ENCODE data around the gene KRT74.

KRT74 gene

DNA sequence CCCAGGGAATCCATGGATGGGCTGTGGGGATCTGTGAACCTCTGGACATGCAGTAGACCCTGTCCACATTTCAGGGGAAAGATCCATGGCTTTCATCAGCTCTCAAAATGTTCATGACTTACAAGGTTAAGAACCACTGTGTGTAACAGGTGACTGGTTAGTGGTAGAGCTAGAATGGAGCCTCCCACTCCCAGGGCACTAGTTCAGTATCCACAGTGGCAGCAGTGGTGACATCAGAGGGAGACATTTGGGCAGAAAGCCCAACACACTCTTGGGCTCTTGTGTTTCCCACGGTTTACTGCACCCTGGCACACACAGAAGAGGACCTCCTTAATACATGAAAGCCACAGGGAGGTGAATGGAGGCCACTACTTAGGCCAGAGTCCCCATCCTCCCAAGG lies 9.1 kb downstream of the KRT74 start:
- H3K4me3 Mint-ChIP-seq, result no peak overlapping the region
- no peaks in the 10 kb centered on the region for H3K9me3 Mint-ChIP-seq
- no peaks in the 10 kb centered on the region for H3K4me1 Mint-ChIP-seq
- H3K27ac Mint-ChIP-seq, result no peak overlapping the region
- DNase-seq (no peak), ATAC-seq (no peak)
- H3K27me3 Mint-ChIP-seq, result peaks cover 40% of the 10 kb centered on the region

DNA sequence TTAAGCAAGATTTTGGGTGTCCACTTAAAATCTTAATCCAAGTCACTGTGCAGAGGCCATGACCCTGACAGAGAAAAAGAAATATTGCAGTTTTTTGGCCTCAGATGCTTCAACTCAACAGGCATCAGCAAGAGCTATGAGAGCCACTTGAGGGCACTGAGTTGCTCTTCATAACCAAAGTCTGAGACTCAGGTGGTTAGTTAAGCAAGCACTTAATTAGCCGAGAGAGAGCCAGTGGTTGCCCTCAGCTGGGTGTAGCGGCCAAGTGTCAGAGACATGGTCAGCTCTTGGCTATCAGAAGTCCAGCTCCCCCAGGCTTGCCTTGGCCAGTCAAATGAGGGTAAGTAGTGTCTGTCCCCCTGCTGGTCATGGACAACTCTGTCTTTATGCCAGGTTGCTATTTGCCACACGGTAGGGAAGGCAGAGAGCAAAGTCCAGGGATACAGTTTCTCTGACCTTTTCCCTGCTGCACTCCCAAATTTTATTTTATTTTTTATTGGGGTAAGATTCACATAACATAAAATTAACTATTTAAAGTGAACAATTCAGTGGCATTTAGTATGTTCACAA lies 11.7 kb downstream of the KRT74 start:
- Mint-ChIP-seq H3K4me3 (no peak overlapping the region), H3K4me1 (no peaks in the 10 kb centered on the region), H3K9me3 (no peaks in the 10 kb centered on the region), H3K27me3 (peaks cover 60% of the 10 kb centered on the region), H3K27ac (no peak overlapping the region)
- ATAC-seq (no peak), DNase-seq (no peak)

DNA sequence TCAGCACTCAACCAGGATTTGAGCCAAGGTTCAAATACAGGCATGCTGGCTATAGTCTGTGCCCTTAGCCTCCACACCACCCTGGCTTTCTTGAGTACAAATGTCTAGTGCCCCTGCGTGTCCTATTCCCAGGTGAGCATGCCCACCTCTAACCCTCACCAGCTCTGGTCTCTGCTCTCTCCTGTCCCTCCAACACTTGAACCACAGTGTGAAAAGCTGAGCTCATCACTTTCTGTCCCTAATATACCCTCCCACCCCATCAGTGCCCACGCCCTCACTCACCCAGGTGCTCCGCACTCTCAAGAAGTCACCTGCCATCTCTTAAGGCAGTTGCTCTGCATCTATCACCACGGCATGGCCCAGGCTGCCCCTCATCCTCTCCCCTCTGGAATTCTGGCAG lies 13.7 kb downstream of the KRT74 start:
- Mint-ChIP-seq H3K27me3 (peaks cover 50% of the 10 kb centered on the region), H3K9me3 (no peaks in the 10 kb centered on the region), H3K4me3 (no peak overlapping the region), H3K27ac (no peak overlapping the region), H3K4me1 (no peaks in the 10 kb centered on the region)
- no peak for ATAC-seq
- no peak for DNase-seq

DNA sequence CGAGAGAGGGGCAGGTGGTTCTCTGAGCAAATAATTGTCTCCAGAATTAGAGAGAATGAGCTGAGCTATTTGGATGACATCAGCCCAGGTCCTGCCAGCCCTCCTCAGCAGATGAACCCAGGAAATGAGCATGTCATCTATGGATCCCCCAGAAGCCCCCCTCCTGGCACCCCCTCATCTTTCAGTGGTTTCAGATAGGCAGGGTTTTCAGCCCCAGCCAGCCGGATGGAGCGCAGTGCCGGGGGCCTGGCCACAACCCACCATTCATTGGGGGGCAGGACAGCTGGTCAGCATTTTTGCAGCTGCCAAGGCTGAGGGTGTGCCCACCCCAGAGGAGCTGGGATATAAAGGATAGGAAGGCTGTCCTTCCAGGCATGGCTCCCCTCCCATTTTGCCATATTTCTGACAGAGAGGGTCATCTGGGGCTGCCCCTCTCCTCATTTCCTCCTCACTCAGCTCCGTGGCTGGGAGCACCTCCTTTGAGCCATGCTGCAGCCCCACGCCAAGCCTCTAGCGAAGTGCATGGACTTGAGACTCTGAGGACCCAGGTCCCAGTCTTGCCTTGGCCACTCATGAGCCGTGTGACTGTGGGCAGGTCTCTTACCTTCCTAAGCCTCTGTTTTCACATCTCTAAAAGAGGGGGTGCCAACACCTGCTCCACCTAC lies 14.7 kb downstream of the KRT74 start:
- Mint-ChIP-seq H3K27me3 (peaks cover 42% of the 10 kb centered on the region), H3K4me3 (no peak overlapping the region), H3K9me3 (no peaks in the 10 kb centered on the region), H3K27ac (peak overlapping the region in 1 of 2 donors; percentile 6), H3K4me1 (no peaks in the 10 kb centered on the region)
- ATAC-seq, result no peak
- DNase-seq, result no peak

DNA sequence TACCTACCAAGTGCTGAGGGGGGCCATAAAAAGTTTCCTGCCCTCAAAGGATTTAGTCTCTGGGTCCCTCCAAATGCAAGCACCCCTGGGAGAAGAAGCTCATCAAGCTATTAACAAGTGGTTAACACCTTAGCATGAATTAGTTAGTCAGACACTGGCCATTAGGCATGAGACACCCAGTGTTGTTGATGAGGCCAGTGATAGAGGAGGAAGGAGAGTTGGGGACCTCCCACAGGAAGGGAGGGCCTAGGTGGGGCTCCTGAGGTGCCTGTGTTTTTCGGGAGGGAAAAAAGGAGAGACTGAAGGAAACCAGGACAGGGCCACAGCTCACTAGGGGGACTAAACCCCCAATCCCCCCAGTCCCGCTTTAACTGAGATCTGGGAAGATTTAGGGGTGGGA lies 16.2 kb downstream of the KRT74 start:
- DNase-seq, result no peak
- Mint-ChIP-seq H3K27me3 (peaks cover 39% of the 10 kb centered on the region), H3K4me1 (no peaks in the 10 kb centered on the region), H3K9me3 (no peaks in the 10 kb centered on the region), H3K4me3 (no peak overlapping the region), H3K27ac (peak overlapping the region in 1 of 2 donors; percentile 81)
- ATAC-seq, result no peak

DNA sequence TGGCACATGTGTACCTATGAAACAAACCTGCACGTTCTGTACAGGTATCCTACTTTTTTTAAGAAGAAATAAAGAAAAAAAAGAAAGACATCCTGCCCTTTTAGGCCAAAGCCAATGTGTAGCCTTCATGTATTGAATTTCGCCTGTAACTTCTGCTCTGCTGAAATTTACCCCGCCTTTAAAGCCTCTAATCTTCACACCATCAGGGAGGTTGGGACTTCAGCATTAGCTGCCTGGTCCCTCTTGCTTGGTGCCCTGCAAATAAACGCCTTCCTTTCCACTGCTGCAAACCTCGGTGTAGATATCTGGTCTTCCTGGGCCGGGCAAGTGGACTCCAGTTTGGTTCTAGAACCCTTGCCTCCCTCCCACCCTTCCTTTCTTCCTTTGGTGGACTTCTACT lies 18.1 kb downstream of the KRT74 start:
- DNase-seq, result no peak
- no peaks in the 10 kb centered on the region for H3K9me3 Mint-ChIP-seq
- H3K27me3 Mint-ChIP-seq, result peaks cover 36% of the 10 kb centered on the region
- H3K4me1 Mint-ChIP-seq, result no peaks in the 10 kb centered on the region
- ATAC-seq, result no peak
- H3K27ac Mint-ChIP-seq, result no peak overlapping the region
- no peak overlapping the region for H3K4me3 Mint-ChIP-seq

DNA sequence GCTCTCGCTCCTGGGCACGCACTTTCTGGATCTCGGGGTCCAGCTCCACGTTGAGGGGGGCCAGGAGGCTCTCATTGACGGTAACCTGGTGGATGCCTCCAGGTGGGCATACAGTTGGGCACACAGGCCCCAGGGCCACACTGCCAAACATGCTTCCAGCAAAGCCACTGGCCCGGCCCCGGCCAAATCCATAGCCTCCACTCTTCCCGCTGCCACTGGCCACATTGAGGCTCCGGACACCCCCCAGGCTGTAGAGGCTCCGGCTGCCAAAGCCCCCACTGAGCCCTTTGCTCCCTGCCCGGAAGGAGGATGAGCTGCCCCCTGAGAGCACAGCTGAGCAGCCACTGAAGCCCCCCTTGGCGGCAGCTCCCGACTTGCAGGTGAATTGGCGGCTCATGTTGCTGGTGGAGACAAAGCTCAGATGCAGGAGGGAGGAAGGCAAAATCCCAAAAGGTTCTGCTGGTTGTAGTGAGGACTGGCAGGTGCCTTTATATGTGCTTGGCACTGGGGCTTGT lies 20.9 kb downstream of the KRT74 start, which contains the start of gene KRT71:
Gene KRT71, minus strand, starts transcription at position 465 of the 515 bp plus-strand sequence. Its CDS starts 68 bp downstream, at position 397.
- ATAC-seq, result no peak
- Mint-ChIP-seq H3K27ac (peak within 1 kb of the TSS in 1 of 2 donors; percentile 31), H3K9me3 (no peaks in the 10 kb centered on the region), H3K4me1 (no peaks in the 10 kb centered on the region), H3K4me3 (no peak within 1 kb of the TSS), H3K27me3 (peaks cover 14% of the 10 kb centered on the region)
- no peak for DNase-seq

DNA sequence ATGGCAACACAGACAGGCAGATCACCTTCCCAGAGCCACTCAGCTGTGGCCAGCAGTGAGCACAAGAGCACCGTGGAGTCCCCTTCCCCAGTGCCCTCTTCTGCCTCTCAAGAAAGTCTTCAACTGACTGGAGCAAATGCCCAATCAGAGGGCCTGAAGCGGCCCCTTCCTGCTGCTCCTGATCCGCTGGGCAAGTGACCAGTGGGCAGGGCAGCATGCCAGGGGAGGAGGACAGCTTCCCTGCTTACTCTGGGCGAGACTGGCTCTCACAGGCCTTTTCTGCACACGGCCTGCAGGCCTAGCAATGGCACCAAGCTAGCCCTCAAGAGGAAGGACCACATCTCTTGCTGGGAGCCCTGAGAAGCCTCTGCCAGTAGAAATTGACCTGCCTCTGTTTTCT lies 21.6 kb downstream of the KRT74 start:
- Mint-ChIP-seq H3K27ac (no peak overlapping the region), H3K27me3 (peaks cover 9% of the 10 kb centered on the region), H3K9me3 (no peaks in the 10 kb centered on the region), H3K4me3 (no peak overlapping the region), H3K4me1 (no peaks in the 10 kb centered on the region)
- ATAC-seq (no peak), DNase-seq (no peak)

DNA sequence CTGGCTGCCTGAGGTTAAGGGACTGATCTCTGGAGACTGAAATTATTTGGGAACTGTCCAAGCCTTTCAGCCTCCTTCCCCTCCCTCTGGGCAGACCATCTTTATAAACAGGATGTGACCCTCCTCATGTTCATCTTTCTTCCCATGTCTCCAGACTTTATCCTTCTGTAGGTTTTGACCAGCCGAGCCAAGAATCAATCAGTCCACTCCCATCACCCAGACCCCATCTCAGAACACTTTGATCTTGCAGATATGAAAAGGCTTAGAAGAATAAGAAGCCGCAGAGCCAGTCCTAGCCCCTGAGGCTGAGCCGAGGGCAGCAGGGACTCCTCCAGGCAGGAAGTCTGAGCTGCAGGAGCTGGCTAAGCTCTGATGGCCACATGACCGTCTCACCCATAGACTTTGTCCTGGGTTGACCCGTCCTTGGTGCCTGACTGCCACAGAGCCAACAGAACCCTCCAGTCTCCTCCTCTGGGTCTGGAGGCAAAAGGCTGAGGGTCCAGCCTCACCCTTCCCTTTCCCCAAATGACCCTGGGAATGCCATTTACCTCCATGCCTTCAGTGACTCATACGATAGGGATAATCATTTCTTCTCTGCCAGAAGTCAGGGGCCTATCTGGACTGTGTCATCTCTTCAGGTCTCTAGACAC lies 22.3 kb downstream of the KRT74 start:
- Mint-ChIP-seq H3K9me3 (no peaks in the 10 kb centered on the region), H3K4me1 (no peaks in the 10 kb centered on the region), H3K27ac (peak overlapping the region in 1 of 2 donors; percentile 35), H3K27me3 (peaks cover 9% of the 10 kb centered on the region), H3K4me3 (no peak overlapping the region)
- no peak for DNase-seq
- no peak for ATAC-seq

DNA sequence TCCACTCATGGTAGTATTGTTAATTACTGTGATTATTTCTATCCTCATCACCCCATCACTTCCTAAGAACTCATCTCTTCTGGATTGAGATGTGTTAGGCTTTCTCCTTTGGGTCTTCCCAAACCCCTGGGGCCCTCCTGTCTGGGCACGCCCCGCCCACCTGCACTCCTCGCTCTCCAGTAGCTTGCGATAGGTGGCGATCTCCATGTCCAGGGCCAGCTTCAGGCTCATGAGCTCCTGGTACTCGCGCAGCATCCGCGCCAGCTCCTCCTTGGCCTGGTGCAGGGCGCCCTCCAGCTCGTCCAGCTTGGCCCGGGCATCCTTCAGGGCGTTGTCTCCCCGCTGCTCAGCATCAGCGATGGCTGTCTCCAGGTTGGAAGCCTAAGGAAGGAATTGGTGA lies 27.5 kb downstream of the KRT74 start:
- no peak for ATAC-seq
- no peaks in the 10 kb centered on the region for H3K9me3 Mint-ChIP-seq
- no peak for DNase-seq
- peaks cover 10% of the 10 kb centered on the region for H3K4me1 Mint-ChIP-seq
- H3K4me3 Mint-ChIP-seq, result no peak overlapping the region
- H3K27me3 Mint-ChIP-seq, result no peaks in the 10 kb centered on the region
- peak overlapping the region in 1 of 2 donors; percentile 31 for H3K27ac Mint-ChIP-seq

DNA sequence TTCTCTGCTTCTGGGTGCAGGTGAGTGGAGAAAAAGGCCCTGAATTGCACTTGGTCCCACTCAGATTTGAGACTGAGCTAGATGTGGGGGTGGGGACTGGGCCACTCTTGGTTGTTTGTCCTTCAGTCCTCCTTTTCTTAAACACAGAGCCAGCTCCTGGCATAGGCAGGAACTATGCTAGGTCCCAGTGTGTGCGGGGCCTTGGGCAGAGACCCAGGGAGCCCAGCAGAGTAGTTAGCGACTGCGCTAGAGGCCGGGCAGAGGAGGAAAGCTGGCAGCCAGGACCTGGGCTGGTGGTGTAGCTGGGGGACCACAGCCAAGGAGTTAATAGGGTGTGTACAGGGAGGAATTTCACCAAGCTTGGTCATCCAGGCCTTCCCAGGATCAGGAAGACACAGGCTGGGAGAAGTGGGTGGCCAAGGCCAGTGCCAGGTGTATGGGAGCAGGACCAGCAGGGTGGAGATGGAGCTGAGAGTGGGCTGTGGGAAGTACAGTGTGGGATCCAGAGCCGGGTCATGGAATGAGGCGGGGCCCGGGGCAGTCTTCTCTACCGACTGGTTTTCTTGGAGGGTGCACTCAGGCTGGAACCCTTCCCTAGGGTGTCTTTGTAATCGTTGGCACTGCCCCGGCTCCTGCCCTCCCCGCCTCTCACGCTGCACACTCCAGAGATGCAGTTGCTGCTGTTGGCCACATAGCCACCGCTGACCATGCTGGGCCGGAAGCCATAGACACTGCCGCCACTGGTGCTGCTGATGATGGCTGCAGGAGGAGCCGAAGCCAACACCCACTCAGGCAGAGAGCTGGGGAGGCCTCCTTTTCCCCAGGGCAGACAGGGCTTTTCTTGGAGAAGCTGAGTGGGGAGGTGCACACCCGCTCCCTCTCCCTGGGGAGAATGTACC lies 29.4 kb downstream of the KRT74 start:
- Mint-ChIP-seq H3K4me1 (peaks cover 10% of the 10 kb centered on the region), H3K9me3 (no peaks in the 10 kb centered on the region), H3K27me3 (no peaks in the 10 kb centered on the region), H3K4me3 (no peak overlapping the region), H3K27ac (no peak overlapping the region)
- ATAC-seq (no peak), DNase-seq (no peak)

DNA sequence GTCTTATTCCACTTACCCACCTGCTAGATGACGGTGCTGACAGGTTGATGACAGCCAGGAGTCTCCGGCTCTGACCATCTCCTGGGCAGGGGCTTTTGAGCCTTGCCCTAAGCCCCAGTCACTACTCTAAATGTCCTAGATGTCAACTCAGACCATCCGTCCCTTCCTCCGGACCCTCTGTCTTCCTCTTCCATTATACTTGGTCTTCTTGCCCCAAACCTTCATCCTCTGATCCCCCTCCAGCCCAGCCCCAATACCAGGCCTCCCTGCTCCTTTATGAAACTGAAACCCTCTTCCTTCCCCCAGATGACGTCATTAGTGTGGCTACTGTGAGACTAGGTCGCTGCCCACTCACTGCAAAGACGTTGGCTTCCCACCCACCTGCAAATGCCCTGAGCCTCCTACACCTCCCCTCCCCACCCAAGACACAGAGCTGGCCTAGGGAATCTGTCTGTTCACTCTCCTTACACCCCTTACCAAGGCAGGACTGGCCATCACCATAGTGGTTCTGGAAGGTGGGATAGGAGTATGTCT lies 30.8 kb downstream of the KRT74 start:
- peak; percentile 24 for ATAC-seq
- no peaks in the 10 kb centered on the region for H3K27me3 Mint-ChIP-seq
- H3K27ac Mint-ChIP-seq, result peak overlapping the region; percentile 62 to 67
- DNase-seq, result no peak
- peaks cover 10% of the 10 kb centered on the region for H3K4me1 Mint-ChIP-seq
- no peak overlapping the region for H3K4me3 Mint-ChIP-seq
- no peaks in the 10 kb centered on the region for H3K9me3 Mint-ChIP-seq

DNA sequence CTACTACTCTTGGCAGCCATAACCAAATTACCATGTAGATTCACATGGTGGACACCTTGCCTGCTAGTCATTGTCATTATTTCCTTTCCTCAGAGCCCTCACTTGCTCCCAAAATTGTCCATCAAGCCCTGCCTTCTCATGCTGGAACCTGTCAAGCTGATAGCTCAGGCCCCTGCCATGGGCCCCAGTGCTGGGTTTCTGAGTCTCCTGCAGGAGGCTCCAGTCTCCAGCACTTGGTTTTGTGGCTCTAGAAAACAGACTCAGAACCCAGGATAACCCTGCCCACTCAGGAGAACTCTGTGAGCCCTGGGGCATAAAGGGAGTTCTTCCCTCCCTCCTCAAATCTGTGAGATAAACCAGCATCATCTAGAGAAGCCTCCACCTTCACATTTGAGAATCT lies 31.5 kb downstream of the KRT74 start:
- ATAC-seq (no peak), DNase-seq (no peak)
- Mint-ChIP-seq H3K4me3 (no peak overlapping the region), H3K4me1 (peaks cover 10% of the 10 kb centered on the region), H3K27ac (no peak overlapping the region), H3K9me3 (no peaks in the 10 kb centered on the region), H3K27me3 (no peaks in the 10 kb centered on the region)

DNA sequence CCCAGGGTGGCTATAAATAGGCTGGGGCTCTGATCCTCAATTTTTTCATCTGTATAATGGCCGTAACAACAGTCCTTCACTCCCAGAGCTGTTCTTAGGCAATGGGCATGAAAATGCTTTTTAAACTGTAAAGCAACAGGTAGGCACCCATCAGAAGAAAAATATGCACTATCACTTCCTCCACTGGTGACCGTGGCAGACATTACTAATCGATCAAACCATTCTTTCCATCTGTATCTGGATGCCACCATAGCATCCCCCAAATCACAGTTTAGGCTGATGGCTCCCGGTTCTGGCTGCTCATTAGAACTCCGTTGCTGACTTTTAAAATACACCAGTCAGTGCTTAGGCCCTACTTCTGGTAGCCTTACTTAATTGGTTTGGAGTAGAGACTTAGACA lies 31.9 kb downstream of the KRT74 start:
- Mint-ChIP-seq H3K4me1 (peaks cover 10% of the 10 kb centered on the region), H3K27me3 (no peaks in the 10 kb centered on the region)

DNA sequence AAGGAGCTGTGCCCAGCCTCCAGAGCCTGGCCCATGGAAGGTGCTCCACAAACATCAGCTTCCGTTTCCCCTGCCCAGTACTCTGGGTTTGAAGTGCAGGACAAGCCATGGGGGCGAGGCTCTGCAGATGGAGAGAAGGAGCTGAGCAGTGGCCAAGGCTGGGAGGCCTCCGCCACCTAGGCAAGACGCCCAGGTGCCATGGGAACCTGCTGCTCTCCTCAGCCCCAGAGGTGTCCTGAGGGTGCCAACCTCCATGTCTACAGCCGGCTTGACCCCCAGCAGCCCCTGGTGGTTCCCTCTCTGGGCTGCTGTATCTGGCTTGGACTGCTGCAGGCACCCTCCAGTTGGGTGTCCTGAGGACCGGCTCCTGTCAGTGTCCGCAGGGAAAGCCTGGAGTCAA lies 33.1 kb downstream of the KRT74 start:
- peaks cover 10% of the 10 kb centered on the region for H3K4me1 Mint-ChIP-seq
- no peak for ATAC-seq
- DNase-seq, result no peak
- no peaks in the 10 kb centered on the region for H3K27me3 Mint-ChIP-seq
- H3K9me3 Mint-ChIP-seq, result no peaks in the 10 kb centered on the region
- no peak overlapping the region for H3K4me3 Mint-ChIP-seq
- H3K27ac Mint-ChIP-seq, result no peak overlapping the region

More for the DNA sequence above, 31.9 kb downstream of the KRT74 start:
- Mint-ChIP-seq H3K27ac (no peak overlapping the region), H3K4me3 (no peak overlapping the region), H3K9me3 (no peaks in the 10 kb centered on the region)
- ATAC-seq (no peak), DNase-seq (no peak)
